A673 (cell line): Measurements from ENCODE around the gene NFKB1. TPM values are rescaled to one million over a fixed set of nuclear protein-coding genes. Genes with fewer than 3 reads are reported as not detected.

Experiments used
- BruUV-seq: library from RNA; stranded (reverse); fragments of 400-500 nt; replicated peaks from 2 replicates; lab custom pipeline; 2021; lab: Mats Ljungman, UMichigan
- CTCF ChIA-PET: fragments of 300-600 bp; sonication (Branson Sonifier 250); formaldehyde crosslinking; loops from one replicate; lab custom pipeline; 2022; ENCODE audit warnings: antibody characterized with exemption; lab: Charles Lee
- POLR2A ChIA-PET: fragments of 300-600 bp; sonication (Branson Sonifier 250); formaldehyde crosslinking; loops from one replicate; lab custom pipeline; 2022; ENCODE audit warnings: antibody characterized with exemption; ENCODE audit not compliant: low non-redundant PET; lab: Charles Lee
- DNase-seq: peaks from one replicate; pipeline ENCODE4 v3.0.0-alpha.2; 2015; ENCODE audit warnings: low spot score
- H3K27ac ChIP-seq: fragments of 200-600 bp; sonication (generic); 2 replicates; pipeline ENCODE4 v1.5.1; 2016; ENCODE audit warnings: mixed run types, low read depth, mild to moderate bottlenecking, mixed read lengths, antibody characterized with exemption, low read length; ENCODE audit not compliant: poor library complexity, severe bottlenecking
- H3K27me3 ChIP-seq: fragments of 200-600 bp; sonication (generic); replicated peaks from 2 replicates; pipeline ENCODE4 v1.6.1; 2017; ENCODE audit warnings: mixed run types, low read depth, mild to moderate bottlenecking, mixed read lengths, antibody characterized with exemption, low read length; ENCODE audit not compliant: insufficient read depth, poor library complexity
- H3K36me3 ChIP-seq: fragments of 200-600 bp; sonication (generic); 2 replicates; pipeline ENCODE4 v1.6.1; 2016; ENCODE audit warnings: mixed run types, mild to moderate bottlenecking, mixed read lengths, antibody characterized with exemption, low read length; ENCODE audit not compliant: insufficient read depth, poor library complexity, severe bottlenecking
- H3K4me1 ChIP-seq: fragments of 200-600 bp; sonication (generic); 2 replicates; pipeline ENCODE4 v1.6.1; 2017; ENCODE audit warnings: mixed run types, mild to moderate bottlenecking, mixed read lengths, antibody characterized with exemption, low read length; ENCODE audit not compliant: insufficient read depth, poor library complexity, severe bottlenecking
- H3K4me3 ChIP-seq: fragments of 200-600 bp; sonication (generic); 2 replicates; pipeline ENCODE4 v1.5.1; 2016; ENCODE audit warnings: low read depth, mixed run types, mild to moderate bottlenecking, mixed read lengths, low read length; ENCODE audit not compliant: poor library complexity, severe bottlenecking
- H3K9me3 ChIP-seq: fragments of 200-600 bp; sonication (generic); 2 replicates; pipeline ENCODE4 v1.6.1; 2016; ENCODE audit warnings: mixed run types, low read depth, mild to moderate bottlenecking, mixed read lengths, antibody characterized with exemption, low read length; ENCODE audit not compliant: poor library complexity, severe bottlenecking
- CTCF ChIP-seq: fragments of 300-800, 200-600 bp; sonication (generic); conservative IDR thresholded peaks from 2 replicates; pipeline ENCODE4 v1.5.1; 2017; ENCODE audit warnings: low read depth, mild to moderate bottlenecking, antibody characterized with exemption, low read length, moderate library complexity, mixed read lengths
- EZH2 ChIP-seq: fragments of 200-600 bp; sonication (generic); IDR thresholded peaks from 2 replicates; pipeline ENCODE4 v1.6.1; 2017; ENCODE audit warnings: borderline replicate concordance, low read depth, mild to moderate bottlenecking, mixed read lengths, antibody characterized with exemption, low read length; ENCODE audit not compliant: poor library complexity, severe bottlenecking
- intact Hi-C: fragments of 100-400 bp; cut with micrococcal nuclease; formaldehyde crosslinking; loops from one replicate; pipeline ENCODE4 v1.10.0; 2022; ENCODE audit not compliant: unreplicated experiment
- total RNA-seq: library from RNA; stranded (reverse); gene quantifications from 2 replicates; pipeline ENCODE4 v1.2.3, GENCODE V29; 2021

The NFKB1 gene
- total RNA-seq, 1 experiment from 2014 or later: 26.1 TPM

- Histone ChIP-seq H3K27me3 (no peaks in the 10 kb centered on the region), H3K36me3 (no peaks in the 10 kb centered on the region), H3K4me1 (peaks cover 7% of the 10 kb centered on the region), H3K4me3 (no peak overlapping the region), H3K9me3 (no peaks in the 10 kb centered on the region), H3K27ac (no peak overlapping the region)
- DNase-seq: no peak
- ChIA-PET POLR2A (no interaction called here), CTCF (no interaction called here)
- intact Hi-C loops: no loop called here
- TF ChIP-seq EZH2 (no peak), CTCF (no peak)
- BruUV-seq: no TSS peak
These were observed 23.9 kb downstream of the NFKB1 start for GRCh38 chr4:102525097-102525496.

- Histone ChIP-seq H3K4me3 (no peak overlapping the region), H3K36me3 (no peaks in the 10 kb centered on the region), H3K4me1 (peaks cover 11% of the 10 kb centered on the region), H3K27me3 (no peaks in the 10 kb centered on the region), H3K9me3 (no peaks in the 10 kb centered on the region), H3K27ac (no peak overlapping the region)
- ChIA-PET POLR2A (no interaction called here), CTCF (no interaction called here)
- no peak for TF ChIP-seq EZH2
- no peak for TF ChIP-seq CTCF
- no peak for DNase-seq
- intact Hi-C loops: no loop called here
- BruUV-seq: no TSS peak
These were observed 24.3 kb downstream of the NFKB1 start for GRCh38 chr4:102525504-102525903.

- H3K9me3 ChIP-seq: no peaks in the 10 kb centered on the region
- no peaks in the 10 kb centered on the region for H3K27me3 ChIP-seq
- ChIA-PET POLR2A (no interaction called here), CTCF (no interaction called here)
- no peak overlapping the region for H3K27ac ChIP-seq
- H3K4me1 ChIP-seq: peaks cover 21% of the 10 kb centered on the region
- no peaks in the 10 kb centered on the region for H3K36me3 ChIP-seq
- H3K4me3 ChIP-seq: no peak overlapping the region
- no peak for DNase-seq
- TF ChIP-seq EZH2 (no peak), CTCF (no peak)
- BruUV-seq: no TSS peak
- intact Hi-C loops: no loop called here
These were observed 25.4 kb downstream of the NFKB1 start for GRCh38 chr4:102526532-102526931.
